C1 segment of cervical spinal cord (tissue), 14 donors: ENCODE data around the gene ZNF277.

Source experiments
- DNase-seq, 14 donors: peaks; one replicate each; lab custom pipeline; 2025; lab: John Stamatoyannopoulos, UW

The ZNF277 gene

DNA sequence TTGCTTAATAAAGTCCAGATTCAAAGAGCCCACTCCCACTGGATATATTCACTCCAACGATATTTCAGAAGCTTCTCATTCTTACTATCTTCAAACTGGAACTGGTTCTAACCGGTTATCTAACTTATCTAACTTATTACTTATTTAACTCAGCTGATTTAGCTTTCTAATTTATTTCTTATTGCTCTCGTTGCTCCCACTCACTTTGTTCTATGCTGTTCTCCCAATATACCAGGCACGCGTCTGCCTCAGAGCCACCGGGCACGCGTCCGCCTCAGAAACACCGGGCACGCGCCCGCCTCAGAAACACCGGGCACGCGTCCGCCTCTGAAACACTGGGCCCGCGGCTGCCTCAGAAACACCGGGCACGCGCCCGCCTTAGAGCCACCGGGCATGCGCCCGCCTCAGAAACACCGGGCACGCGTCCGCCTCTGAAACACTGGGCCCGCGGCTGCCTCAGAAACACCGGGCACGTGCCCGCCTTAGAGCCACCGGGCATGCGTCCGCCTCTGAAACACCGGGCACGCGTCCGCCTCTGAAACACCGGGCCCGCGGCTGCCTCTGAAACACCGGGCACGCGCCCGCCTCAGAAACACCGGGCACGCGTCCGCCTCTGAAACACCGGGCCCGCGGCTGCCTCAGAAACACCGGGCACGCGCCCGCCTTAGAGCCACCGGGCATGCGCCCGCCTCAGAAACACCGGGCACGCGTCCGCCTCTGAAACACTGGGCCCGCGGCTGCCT lies 184.8 kb downstream of the ZNF277 start:
- DNase-seq, result peak in 7 of 14 donors; percentile 2 to 33 (median 13)

GRCh38 chr7:112391841-112392286 lies 185.4 kb downstream of the ZNF277 start:
- peak in 8 of 14 donors; percentile 6 to 55 (median 24) for DNase-seq
